ENCODE data around the gene KATNB1. TPM values are rescaled to one million over a fixed set of nuclear protein-coding genes. Genes with fewer than 3 reads are reported as not detected.

The KATNB1 gene
- total RNA-seq, 4 donors from 2014 or later = 13.3 to 27.4 (median 18.1) TPM

DNA sequence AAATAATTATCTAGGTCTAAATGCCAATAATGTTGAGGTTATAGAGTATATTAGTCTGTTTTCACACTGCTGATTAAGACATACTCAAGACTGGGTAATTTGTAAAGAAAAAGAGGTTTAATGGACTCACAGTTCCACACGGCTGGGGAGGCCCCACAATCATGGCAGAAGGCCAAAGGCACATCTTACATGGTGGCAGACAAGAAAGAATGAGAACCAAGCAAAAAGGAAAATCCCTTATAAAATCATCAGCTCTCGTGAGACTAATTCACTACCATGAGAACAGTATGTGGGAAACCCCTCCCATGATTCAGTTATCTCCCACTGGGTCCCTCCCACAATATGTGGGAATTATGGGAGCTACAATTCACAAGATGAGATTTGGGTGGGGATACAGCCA lies 2.9 kb upstream of the KATNB1 start:
- TF ChIP-seq, protein P1, sequence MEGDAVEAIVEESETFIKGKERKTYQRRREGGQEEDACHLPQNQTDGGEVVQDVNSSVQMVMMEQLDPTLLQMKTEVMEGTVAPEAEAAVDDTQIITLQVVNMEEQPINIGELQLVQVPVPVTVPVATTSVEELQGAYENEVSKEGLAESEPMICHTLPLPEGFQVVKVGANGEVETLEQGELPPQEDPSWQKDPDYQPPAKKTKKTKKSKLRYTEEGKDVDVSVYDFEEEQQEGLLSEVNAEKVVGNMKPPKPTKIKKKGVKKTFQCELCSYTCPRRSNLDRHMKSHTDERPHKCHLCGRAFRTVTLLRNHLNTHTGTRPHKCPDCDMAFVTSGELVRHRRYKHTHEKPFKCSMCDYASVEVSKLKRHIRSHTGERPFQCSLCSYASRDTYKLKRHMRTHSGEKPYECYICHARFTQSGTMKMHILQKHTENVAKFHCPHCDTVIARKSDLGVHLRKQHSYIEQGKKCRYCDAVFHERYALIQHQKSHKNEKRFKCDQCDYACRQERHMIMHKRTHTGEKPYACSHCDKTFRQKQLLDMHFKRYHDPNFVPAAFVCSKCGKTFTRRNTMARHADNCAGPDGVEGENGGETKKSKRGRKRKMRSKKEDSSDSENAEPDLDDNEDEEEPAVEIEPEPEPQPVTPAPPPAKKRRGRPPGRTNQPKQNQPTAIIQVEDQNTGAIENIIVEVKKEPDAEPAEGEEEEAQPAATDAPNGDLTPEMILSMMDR (IDR thresholded peaks at IDR 0.05) = no peak
- TF ChIP-seq POLR2A (IDR thresholded peaks at IDR 0.05) = no peak
- H3K4me3 ChIP-seq = no peak overlapping the region
- no peaks in the 10 kb centered on the region for H3K27me3 ChIP-seq
- peaks cover 0 to 11% of the 10 kb centered on the region in 2 donors for H3K4me1 ChIP-seq
- no peaks in the 10 kb centered on the region for H3K36me3 ChIP-seq
- H3K9me3 ChIP-seq = no peaks in the 10 kb centered on the region
- no peak for DNase-seq
- intact Hi-C loops (cut with DNase I; ENCODE audit: low total_unique reads) = no loop called here
- peak overlapping the region in 1 of 2 donors; percentile 34 for H3K27ac ChIP-seq

DNA sequence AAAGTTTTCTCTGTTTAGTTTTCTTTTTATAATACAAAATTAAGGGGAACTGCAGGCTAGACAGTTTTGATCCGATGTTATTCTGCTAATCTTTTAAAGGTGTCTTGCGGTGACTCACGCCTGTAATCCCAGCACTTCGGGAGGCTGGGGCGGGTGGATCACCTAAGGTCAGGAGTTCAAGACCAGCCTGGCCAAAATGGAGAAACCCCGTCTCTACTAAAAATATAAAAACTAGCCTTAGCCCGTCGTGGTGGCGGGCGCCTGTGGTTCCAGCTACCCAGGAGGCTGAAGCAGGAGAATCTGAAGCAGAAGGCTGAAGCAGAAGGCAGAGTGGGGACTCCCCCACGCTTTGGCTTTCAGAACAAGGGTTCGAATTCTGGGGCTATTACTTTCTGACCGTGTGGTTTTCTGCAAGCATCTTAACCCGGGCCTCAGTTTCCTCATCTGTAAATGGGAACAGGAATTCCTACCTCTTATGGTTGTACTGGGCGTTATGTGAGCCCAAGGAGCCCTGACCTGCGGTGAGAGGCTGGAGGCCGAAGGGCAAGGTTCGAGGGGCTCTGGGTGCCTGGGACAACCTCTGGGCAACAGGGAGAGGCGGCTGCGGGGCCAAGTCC lies 1.2 kb upstream of the KATNB1 start:
- intact Hi-C loops (cut with DNase I; ENCODE audit: low total_unique reads) = no loop called here
- TF ChIP-seq, protein P1 (IDR thresholded peaks at IDR 0.05) = no peak
- no peak for TF ChIP-seq POLR2A (IDR thresholded peaks at IDR 0.05)
- Histone ChIP-seq H3K9me3 (no peaks in the 10 kb centered on the region), H3K27me3 (no peaks in the 10 kb centered on the region), H3K4me1 (peaks cover 0 to 11% of the 10 kb centered on the region in 2 donors), H3K36me3 (no peaks in the 10 kb centered on the region), H3K27ac (peak overlapping the region; percentile 78 to 89), H3K4me3 (peak overlapping the region; percentile 64 to 81)
- DNase-seq = no peak

DNA sequence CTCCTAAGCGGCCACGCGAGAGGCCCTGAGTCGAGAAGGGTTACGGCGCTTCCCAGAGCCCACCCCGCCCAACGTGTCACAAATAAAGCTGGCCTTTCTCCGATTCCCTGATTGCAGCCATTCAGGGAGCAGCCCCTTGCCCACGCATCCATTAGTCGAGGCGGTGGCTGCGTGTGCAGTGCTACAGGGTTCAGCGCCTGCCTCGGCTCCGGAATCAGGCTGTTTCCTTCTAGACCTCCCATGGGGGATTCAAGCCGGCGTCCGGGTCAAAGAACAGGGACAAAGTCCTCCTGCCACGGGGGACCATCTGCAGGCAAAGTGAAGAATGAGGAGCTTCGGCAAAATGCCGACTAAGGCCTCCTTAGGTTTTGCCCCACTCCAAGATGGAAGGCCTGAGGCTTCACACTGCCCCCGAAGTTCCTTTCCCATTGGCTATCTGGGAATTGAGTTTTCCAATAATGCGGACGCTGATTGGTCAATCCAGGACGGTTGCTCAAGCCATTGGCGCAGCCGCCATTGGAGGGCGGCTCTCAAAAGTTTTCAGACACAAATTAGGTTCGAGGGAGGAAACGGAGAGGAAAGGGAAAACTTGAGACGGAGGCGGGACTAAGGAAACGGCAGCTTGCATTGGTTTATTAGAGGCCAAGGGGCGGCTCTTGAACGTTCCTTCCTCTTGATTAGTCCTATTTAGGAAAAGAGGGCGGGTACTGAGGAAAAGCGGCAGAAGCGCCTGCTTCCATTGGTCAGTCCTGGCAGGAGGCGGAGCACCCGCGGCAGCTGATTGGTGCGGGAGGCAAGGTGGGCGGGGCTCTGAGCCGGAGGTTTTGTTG lies 430 bp upstream of the KATNB1 start:
- peak; percentile 97 to 99 for DNase-seq
- Histone ChIP-seq H3K4me3 (peak overlapping the region; percentile 69 to 81), H3K27me3 (no peaks in the 10 kb centered on the region), H3K4me1 (peaks cover 0 to 11% of the 10 kb centered on the region in 2 donors), H3K36me3 (no peaks in the 10 kb centered on the region), H3K9me3 (no peaks in the 10 kb centered on the region), H3K27ac (peak overlapping the region; percentile 78 to 89)
- intact Hi-C loops (cut with DNase I; ENCODE audit: low total_unique reads) = no loop called here
- TF ChIP-seq POLR2A (IDR thresholded peaks at IDR 0.05) = peak; percentile 45 to 48
- TF ChIP-seq, protein P1 (IDR thresholded peaks at IDR 0.05) = no peak

DNA sequence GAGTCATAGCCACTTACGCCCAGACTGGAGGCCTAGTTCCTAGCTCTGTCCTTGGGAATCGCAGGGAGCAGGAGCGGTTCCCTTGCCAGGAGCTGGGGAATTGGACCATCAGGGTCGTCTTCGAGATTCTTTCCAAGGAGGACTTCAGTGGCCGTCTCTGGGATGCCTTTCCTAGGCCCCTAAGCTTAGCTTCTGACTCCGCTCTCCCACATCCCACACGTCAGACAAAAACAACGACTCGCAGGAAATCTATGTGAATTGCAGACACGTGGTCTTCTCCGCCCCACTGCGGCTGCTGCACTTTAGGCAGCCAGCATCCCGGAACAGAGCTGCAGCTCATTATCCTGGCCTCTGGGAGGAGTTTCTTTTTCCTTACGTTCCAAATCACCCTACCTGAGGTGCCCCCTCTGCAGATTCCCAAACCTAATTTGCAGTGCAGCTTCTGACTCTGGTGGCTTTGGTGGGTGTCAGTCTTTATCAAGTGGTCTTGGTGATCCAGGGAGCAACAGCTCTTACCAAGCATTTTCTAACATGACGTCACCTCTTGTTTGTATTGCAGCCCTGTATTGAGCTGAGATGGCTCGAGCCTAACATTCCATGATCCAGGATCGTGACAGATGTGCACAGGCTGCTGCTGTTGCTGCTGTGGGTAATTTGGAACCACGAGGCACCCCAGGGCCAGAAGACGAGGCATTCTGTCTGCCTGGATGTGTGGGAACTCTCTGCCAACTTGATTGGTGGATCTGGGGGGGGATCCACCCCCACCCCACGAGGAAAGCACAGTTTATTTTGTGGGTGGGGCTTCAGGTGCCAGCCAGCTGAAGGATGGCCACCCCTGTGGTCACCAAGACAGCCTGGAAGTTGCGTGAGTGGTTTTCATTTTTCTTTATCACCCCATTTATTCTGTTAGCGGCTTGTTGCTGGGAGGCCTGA lies 1.1 kb downstream of the KATNB1 start:
- TF ChIP-seq, protein P1 (IDR thresholded peaks at IDR 0.05) = no peak
- TF ChIP-seq POLR2A (IDR thresholded peaks at IDR 0.05) = no peak
- H3K27ac ChIP-seq = peak overlapping the region; percentile 37 to 70
- H3K36me3 ChIP-seq = no peaks in the 10 kb centered on the region
- intact Hi-C loops (cut with DNase I; ENCODE audit: low total_unique reads) = no loop called here
- peak overlapping the region; percentile 69 to 70 for H3K4me3 ChIP-seq
- no peak for DNase-seq
- no peaks in the 10 kb centered on the region for H3K27me3 ChIP-seq
- H3K4me1 ChIP-seq = peaks cover 0 to 11% of the 10 kb centered on the region in 2 donors
- no peaks in the 10 kb centered on the region for H3K9me3 ChIP-seq

Data from uterus (tissue), 4 donors.